MM.1S (cell line): ENCODE results near the gene CHRND.

ENCODE experiments used
- DNase-seq: peaks from one replicate; pipeline ENCODE4 v3.0.0-alpha.2; 2015
- H2AFZ ChIP-seq: fragments of 300-600 bp; sonication (generic); 2 replicates; pipeline ENCODE4 v1.6.0; 2016; ENCODE audit warnings: antibody characterized with exemption, low read length
- H3F3A ChIP-seq: fragments of 300-600 bp; sonication (generic); 2 replicates; pipeline ENCODE4 v1.6.1; 2016; ENCODE audit warnings: mild to moderate bottlenecking, antibody characterized with exemption, low read length, moderate library complexity, mixed read lengths; ENCODE audit not compliant: insufficient read depth
- H3K27ac ChIP-seq: fragments of 300-600 bp; sonication (generic); 2 replicates; pipeline ENCODE4 v1.5.1; 2016; ENCODE audit warnings: mild to moderate bottlenecking, low read length
- H3K27me3 ChIP-seq: fragments of 300-600 bp; sonication (generic); replicated peaks from 2 replicates; pipeline ENCODE4 v1.6.0; 2016; ENCODE audit warnings: low read length; ENCODE audit not compliant: insufficient read depth
- H3K36me3 ChIP-seq: fragments of 300-600 bp; sonication (generic); replicated peaks from 2 replicates; pipeline ENCODE4 v1.6.1; 2016; ENCODE audit warnings: mild to moderate bottlenecking, low read length, mixed read lengths; ENCODE audit not compliant: insufficient read depth
- H3K4me1 ChIP-seq: fragments of 300-600 bp; sonication (generic); 2 replicates; pipeline ENCODE4 v1.6.1; 2016; ENCODE audit warnings: low read length, mixed read lengths
- H3K4me2 ChIP-seq: fragments of 300-600 bp; sonication (generic); 2 replicates; pipeline ENCODE4 v1.6.0; 2016; ENCODE audit warnings: low read depth, low read length
- H3K4me3 ChIP-seq: fragments of 300-600 bp; sonication (generic); 2 replicates; pipeline ENCODE4 v1.5.1; 2016; ENCODE audit warnings: low read length, mixed read lengths
- H3K79me2 ChIP-seq: fragments of 300-600 bp; sonication (generic); 2 replicates; pipeline ENCODE4 v1.6.1; 2016; ENCODE audit warnings: mixed run types, low read length, mixed read lengths
- H3K9ac ChIP-seq: fragments of 300-600 bp; sonication (generic); 2 replicates; pipeline ENCODE4 v1.6.1; 2016; ENCODE audit warnings: low read length, mixed read lengths
- H3K9me2 ChIP-seq: fragments of 300-600 bp; sonication (generic); replicated peaks from 2 replicates; pipeline ENCODE4 v1.6.1; 2016; ENCODE audit warnings: mild to moderate bottlenecking, low read length, mixed read lengths; ENCODE audit not compliant: insufficient read depth
- H3K9me3 ChIP-seq: fragments of 300-600 bp; sonication (generic); replicated peaks from 2 replicates; pipeline ENCODE4 v1.6.1; 2016; ENCODE audit warnings: mild to moderate bottlenecking, low read length, mixed read lengths; ENCODE audit not compliant: insufficient read depth
- H4K20me1 ChIP-seq: fragments of 300-600 bp; sonication (generic); 2 replicates; pipeline ENCODE4 v1.6.1; 2016; ENCODE audit warnings: mild to moderate bottlenecking, low read length, moderate library complexity, mixed read lengths; ENCODE audit not compliant: insufficient read depth
- CTCF ChIP-seq: fragments of 300-600 bp; sonication (generic); IDR thresholded peaks from 2 replicates; pipeline ENCODE4 v1.5.1; 2016; ENCODE audit warnings: antibody characterized with exemption, low read length, mixed read lengths
- EZH2 ChIP-seq: fragments of 300-600 bp; sonication (generic); optimal IDR thresholded peaks from 2 replicates; pipeline ENCODE3; 2017; ENCODE audit warnings: low read depth, mild to moderate bottlenecking, antibody characterized with exemption, low read length, mixed read lengths
- EZH2phosphoT487 ChIP-seq: fragments of 300-600 bp; sonication (generic); IDR thresholded peaks from 2 replicates; pipeline ENCODE4 v1.6.1; 2018; ENCODE audit warnings: antibody characterized with exemption, low read length

Gene CHRND

GRCh38 chr2:232534940-232535651 is 9.1 kb downstream of the CHRND start:
- Histone ChIP-seq H3F3A (no peaks in the 10 kb centered on the region), H3K4me1 (no peaks in the 10 kb centered on the region), H3K27me3 (peaks cover 5% of the 10 kb centered on the region; the same call in 1 of the 2 replicates), H3K4me3 (no peak overlapping the region), H3K9me3 (no peaks in the 10 kb centered on the region), H3K9ac (no peak overlapping the region), H3K9me2 (no peaks in the 10 kb centered on the region), H3K4me2 (no peak overlapping the region), H3K79me2 (no peaks in the 10 kb centered on the region), H4K20me1 (no peaks in the 10 kb centered on the region), H3K27ac (no peak overlapping the region), H3K36me3 (no peaks in the 10 kb centered on the region), H2AFZ (no peak overlapping the region)
- no peak for DNase-seq
- TF ChIP-seq EZH2phosphoT487: no peak
- TF ChIP-seq EZH2: no peak
- TF ChIP-seq CTCF: no peak

GRCh38 chr2:232535761-232536530 is 10.0 kb downstream of the CHRND start:
- peaks cover 5% of the 10 kb centered on the region; the same call in 1 of the 2 replicates for H3K27me3 ChIP-seq
- DNase-seq: no peak

GRCh38 chr2:232537079-232537478 is 11.1 kb downstream of the CHRND start:
- H3K9ac ChIP-seq: no peak overlapping the region
- H3K9me3 ChIP-seq: no peaks in the 10 kb centered on the region
- no peaks in the 10 kb centered on the region for H3K36me3 ChIP-seq
- H4K20me1 ChIP-seq: no peaks in the 10 kb centered on the region
- TF ChIP-seq CTCF (peak; percentile 30), EZH2phosphoT487 (no peak), EZH2 (no peak)
- H3K4me1 ChIP-seq: no peaks in the 10 kb centered on the region
- no peak overlapping the region for H3K27ac ChIP-seq
- DNase-seq: no peak
- no peaks in the 10 kb centered on the region for H3F3A ChIP-seq
- H3K79me2 ChIP-seq: no peaks in the 10 kb centered on the region
- no peak overlapping the region for H2AFZ ChIP-seq
- no peaks in the 10 kb centered on the region for H3K9me2 ChIP-seq
- no peak overlapping the region for H3K4me3 ChIP-seq
- H3K27me3 ChIP-seq: peaks cover 5% of the 10 kb centered on the region; the same call in 1 of the 2 replicates
- no peak overlapping the region for H3K4me2 ChIP-seq

More at GRCh38 chr2:232535761-232536530, 10.0 kb downstream of the CHRND start:
- Histone ChIP-seq H3K27ac (no peak overlapping the region), H3K9me3 (no peaks in the 10 kb centered on the region), H3F3A (no peaks in the 10 kb centered on the region), H4K20me1 (no peaks in the 10 kb centered on the region), H2AFZ (no peak overlapping the region), H3K4me2 (no peak overlapping the region), H3K9me2 (no peaks in the 10 kb centered on the region), H3K79me2 (no peaks in the 10 kb centered on the region), H3K36me3 (no peaks in the 10 kb centered on the region), H3K4me1 (no peaks in the 10 kb centered on the region), H3K9ac (no peak overlapping the region), H3K4me3 (no peak overlapping the region)
- no peak for TF ChIP-seq CTCF
